Mesenchymal stem cell (in vitro differentiated cells and primary cell): ENCODE results near the gene DKKL1.

Experiments
- DNase-seq: peaks from one replicate; pipeline ENCODE4 v3.0.0-alpha.2; 2013
- H2AFZ ChIP-seq: one replicate; pipeline ENCODE4 v1.6.1; 2013; ENCODE audit warnings: low read depth, mild to moderate bottlenecking, control low read depth, inconsistent platforms, low read length, moderate library complexity
- H2AK5ac ChIP-seq: 2 replicates; pipeline ENCODE4 v1.6.1; 2013; ENCODE audit warnings: low read length, moderate library complexity, mild to moderate bottlenecking, inconsistent platforms; ENCODE audit not compliant: severe bottlenecking
- H2BK120ac ChIP-seq: one replicate; pipeline ENCODE4 v1.6.1; 2013; ENCODE audit warnings: low read depth, mild to moderate bottlenecking, inconsistent platforms, low read length, moderate library complexity
- H2BK12ac ChIP-seq, 2 experiments: one replicate each; pipeline ENCODE4 v1.6.1; 2013; ENCODE audit warnings: inconsistent platforms in 2 of 2, low read length in 2 of 2, mild to moderate bottlenecking in 2 of 2, moderate library complexity in 2 of 2, control low read depth in 1 of 2
- H2BK15ac ChIP-seq: one replicate; pipeline ENCODE4 v1.6.1; 2013; ENCODE audit warnings: mild to moderate bottlenecking, low read depth, inconsistent platforms; ENCODE audit not compliant: poor library complexity, severe bottlenecking
- H2BK5ac ChIP-seq: 2 replicates; pipeline ENCODE4 v1.6.1; 2013; ENCODE audit warnings: low read depth, mild to moderate bottlenecking, low read length, control low read depth, inconsistent platforms; ENCODE audit not compliant: poor library complexity, severe bottlenecking
- H3K14ac ChIP-seq, 2 experiments: one replicate each; pipeline ENCODE4 v1.6.1; 2013; ENCODE audit warnings: inconsistent platforms in 2 of 2, low read length in 2 of 2, control low read depth in 1 of 2, mild to moderate bottlenecking in 1 of 2, moderate library complexity in 1 of 2
- H3K18ac ChIP-seq, 2 experiments: one replicate each; pipeline ENCODE4 v1.6.1; 2013; ENCODE audit warnings: inconsistent platforms in 2 of 2, low read length in 2 of 2, control low read depth in 1 of 2, low read depth in 1 of 2, mild to moderate bottlenecking in 1 of 2
- H3K23ac ChIP-seq, 2 experiments: one replicate each; pipeline ENCODE4 v1.6.1; 2013; ENCODE audit warnings: inconsistent platforms in 2 of 2, low read length in 2 of 2, mild to moderate bottlenecking in 2 of 2, moderate library complexity in 2 of 2, control low read depth in 1 of 2
- H3K27ac ChIP-seq: 2 replicates; pipeline ENCODE4 v1.5.1; 2013; ENCODE audit warnings: mild to moderate bottlenecking, moderate library complexity, low read length, control low read depth, inconsistent platforms; ENCODE audit not compliant: poor library complexity, severe bottlenecking
- H3K27me3 ChIP-seq, 2 experiments: 2 replicates each; pipeline versions ENCODE4 v1.6.1 to v1.7.0; 2013; ENCODE audit warnings: low read length in 2 of 2, mild to moderate bottlenecking in 2 of 2, moderate library complexity in 2 of 2, control low read depth in 1 of 2, inconsistent platforms in 1 of 2; ENCODE audit not compliant: control insufficient read depth in 1 of 2, insufficient read depth in 1 of 2
- H3K36me3 ChIP-seq, 2 experiments: 2 replicates each; pipeline versions ENCODE4 v1.6.1 to v1.7.0; 2013; ENCODE audit warnings: low read length in 2 of 2, control low read depth in 1 of 2, inconsistent platforms in 1 of 2, low read depth in 1 of 2, mild to moderate bottlenecking in 1 of 2; ENCODE audit not compliant: insufficient read depth in 2 of 2, control insufficient read depth in 1 of 2
- H3K4ac ChIP-seq, 2 experiments: one replicate each; pipeline ENCODE4 v1.6.1; 2013; ENCODE audit warnings: inconsistent platforms in 2 of 2, low read length in 2 of 2, mild to moderate bottlenecking in 2 of 2, moderate library complexity in 2 of 2, control low read depth in 1 of 2, low read depth in 1 of 2
- H3K4me1 ChIP-seq: 2 replicates; pipeline ENCODE4 v1.6.1; 2013; ENCODE audit warnings: low read depth, low read length, control low read depth; ENCODE audit not compliant: control insufficient read depth, insufficient read depth
- H3K4me2 ChIP-seq: 2 replicates; pipeline ENCODE4 v1.6.1; 2013; ENCODE audit warnings: low read length, mild to moderate bottlenecking, inconsistent platforms; ENCODE audit not compliant: poor library complexity, severe bottlenecking
- H3K4me3 ChIP-seq, 2 experiments: 2 replicates each; pipeline versions ENCODE4 v1.5.1 to v1.7.0; 2013; ENCODE audit warnings: low read length in 2 of 2, mild to moderate bottlenecking in 2 of 2, control low read depth in 1 of 2, low read depth in 1 of 2; ENCODE audit not compliant: insufficient read depth in 1 of 2
- H3K79me1 ChIP-seq: replicated peaks from 2 replicates; pipeline ENCODE4 v1.6.1; 2013; ENCODE audit warnings: mild to moderate bottlenecking, control low read depth, low read length, inconsistent platforms; ENCODE audit not compliant: poor library complexity, severe bottlenecking
- H3K9ac ChIP-seq: 2 replicates; pipeline ENCODE4 v1.7.0; 2013; ENCODE audit warnings: mild to moderate bottlenecking, low read length, moderate library complexity
- H3K9me3 ChIP-seq: 2 replicates; pipeline ENCODE4 v1.7.0; 2013; ENCODE audit warnings: mild to moderate bottlenecking, low read length; ENCODE audit not compliant: control insufficient read depth
- H4K8ac ChIP-seq: one replicate; pipeline ENCODE4 v1.6.1; 2013; ENCODE audit warnings: inconsistent platforms, mild to moderate bottlenecking, low read length, moderate library complexity
- H4K91ac ChIP-seq: one replicate; pipeline ENCODE4 v1.6.1; 2013; ENCODE audit warnings: mild to moderate bottlenecking, low read length, inconsistent platforms
- WGBS: methylation state at CpG from one replicate; pipeline ENCODE4 v1.1.7; 2013; ENCODE audit warnings: mixed read lengths; 5-methylcytosine and 5-hydroxymethylcytosine counted together

Gene DKKL1

GRCh38 chr19:49355909-49356353 lies 7.7 kb upstream of the DKKL1 start:
- Histone ChIP-seq H3K9ac (no peak overlapping the region), H2BK5ac (no peak overlapping the region), H2AK5ac (no peak overlapping the region)

GRCh38 chr19:49356382-49356781 lies 7.3 kb upstream of the DKKL1 start:
- Histone ChIP-seq H2BK15ac (no peak overlapping the region), H2BK12ac (no peak overlapping the region), H3K23ac (no peak overlapping the region), H3K4me2 (no peak overlapping the region), H4K8ac (no peak overlapping the region), H3K4me3 (no peak overlapping the region), H3K14ac (peak overlapping the region in 1 of 2 experiments; percentile 42), H3K4ac (no peak overlapping the region), H3K79me1 (peaks cover 44% of the 10 kb centered on the region), H3K36me3 (peaks cover 34 to 81% of the 10 kb centered on the region in 2 experiments), H2BK5ac (no peak overlapping the region), H3K4me1 (peaks cover 24% of the 10 kb centered on the region), H3K27ac (no peak overlapping the region), H2AK5ac (no peak overlapping the region), H2BK120ac (no peak overlapping the region), H3K18ac (peak overlapping the region in 1 of 2 experiments; percentile 44), H3K9ac (no peak overlapping the region), H3K9me3 (no peaks in the 10 kb centered on the region), H3K27me3 (no peaks in the 10 kb centered on the region), H4K91ac (peak overlapping the region; percentile 20), H2AFZ (no peak overlapping the region)
- WGBS: 70% methylated on average over 4 of the region's 7 CpGs
- DNase-seq: no peak

More at GRCh38 chr19:49355909-49356353, 7.7 kb upstream of the DKKL1 start:
- Histone ChIP-seq H2BK12ac (no peak overlapping the region), H3K4me1 (peaks cover 24% of the 10 kb centered on the region), H3K4me3 (no peak overlapping the region), H4K8ac (no peak overlapping the region), H3K9me3 (no peaks in the 10 kb centered on the region), H3K36me3 (peaks cover 39 to 86% of the 10 kb centered on the region in 2 experiments), H3K4me2 (no peak overlapping the region), H3K14ac (no peak overlapping the region), H4K91ac (no peak overlapping the region), H3K4ac (no peak overlapping the region), H2BK120ac (no peak overlapping the region), H3K27me3 (no peaks in the 10 kb centered on the region), H2BK15ac (no peak overlapping the region), H3K18ac (no peak overlapping the region), H2AFZ (no peak overlapping the region), H3K79me1 (peaks cover 47% of the 10 kb centered on the region), H3K27ac (no peak overlapping the region), H3K23ac (no peak overlapping the region)
- DNase-seq: no peak
- WGBS: 93% methylated on average over 7 of the region's 12 CpGs

- Histone ChIP-seq H3K9ac (no peak overlapping the region), H3K4ac (no peak overlapping the region), H3K23ac (no peak overlapping the region), H4K91ac (no peak overlapping the region), H3K27me3 (no peaks in the 10 kb centered on the region), H3K79me1 (peaks cover 41% of the 10 kb centered on the region), H3K14ac (no peak overlapping the region), H3K4me1 (peaks cover 24% of the 10 kb centered on the region), H2BK12ac (no peak overlapping the region), H3K27ac (no peak overlapping the region), H4K8ac (no peak overlapping the region), H2BK5ac (no peak overlapping the region), H3K4me3 (no peak overlapping the region), H2BK120ac (no peak overlapping the region), H3K4me2 (no peak overlapping the region), H3K36me3 (peaks cover 32 to 75% of the 10 kb centered on the region in 2 experiments), H3K18ac (no peak overlapping the region), H3K9me3 (no peaks in the 10 kb centered on the region), H2AFZ (no peak overlapping the region), H2BK15ac (no peak overlapping the region), H2AK5ac (no peak overlapping the region)
- no peak for DNase-seq
- WGBS: 96% methylated on average over 9 of the region's 9 CpGs
These were observed 6.5 kb upstream of the DKKL1 start for GRCh38 chr19:49357186-49357585.

GRCh38 chr19:49359851-49360820 lies 3.5 kb upstream of the DKKL1 start:
- Histone ChIP-seq H2AFZ (no peak overlapping the region), H3K4me1 (peaks cover 28% of the 10 kb centered on the region), H2BK15ac (no peak overlapping the region)

More at GRCh38 chr19:49359851-49360820, 3.5 kb upstream of the DKKL1 start:
- no peak overlapping the region for H3K14ac ChIP-seq
- peak; percentile 13 for DNase-seq
- H3K9ac ChIP-seq: no peak overlapping the region
- H2BK12ac ChIP-seq: no peak overlapping the region
- no peaks in the 10 kb centered on the region for H3K9me3 ChIP-seq
- no peak overlapping the region for H3K23ac ChIP-seq
- H2BK120ac ChIP-seq: no peak overlapping the region
- peak overlapping the region in 1 of 2 experiments; percentile 15 for H3K4ac ChIP-seq
- no peak overlapping the region for H3K4me3 ChIP-seq
- H2AK5ac ChIP-seq: peak overlapping the region; percentile 76
- H3K36me3 ChIP-seq: peaks cover 23 to 45% of the 10 kb centered on the region in 2 experiments
- H3K4me2 ChIP-seq: peak overlapping the region; percentile 72
- H3K18ac ChIP-seq: peak overlapping the region in 1 of 2 experiments; percentile 97
- H3K27ac ChIP-seq: no peak overlapping the region
- no peaks in the 10 kb centered on the region for H3K27me3 ChIP-seq
- H3K79me1 ChIP-seq: peaks cover 31% of the 10 kb centered on the region
- no peak overlapping the region for H4K91ac ChIP-seq
- no peak overlapping the region for H4K8ac ChIP-seq
- whole genome bisulfite sequencing: 87% methylated on average over 12 of the region's 17 CpGs
- no peak overlapping the region for H2BK5ac ChIP-seq
